ENCODE results near the gene ACBD6. TPM values are rescaled to one million over a fixed set of nuclear protein-coding genes. Genes with fewer than 3 reads are reported as not detected.

ACBD6 gene
- total RNA-seq, 1 experiment from 2014 or later = 63.7 TPM

GRCh38 chr1:180258935-180259334, 243.4 kb downstream of the ACBD6 start:
- ChIA-PET CTCF (no interaction called here), POLR2A (ENCODE audit: low non-redundant PET) (no interaction called here)
- no peaks in the 10 kb centered on the region for H3K36me3 ChIP-seq (ENCODE audit: insufficient read depth, low read length, poor library complexity, severe bottlenecking)
- DNase-seq (ENCODE audit: low spot score) = no peak
- no peaks in the 10 kb centered on the region for H3K9me3 ChIP-seq (ENCODE audit: low read depth, low read length, poor library complexity, severe bottlenecking)
- intact Hi-C loops (cut with micrococcal nuclease; ENCODE audit: unreplicated experiment) = no loop called here
- H3K4me3 ChIP-seq (ENCODE audit: low read depth, low read length, poor library complexity, severe bottlenecking) = no peak overlapping the region
- BruUV-seq (replicated peaks) = no TSS peak
- no peak overlapping the region for H3K27ac ChIP-seq (ENCODE audit: low read depth, low read length, poor library complexity, severe bottlenecking)
- no peaks in the 10 kb centered on the region for H3K27me3 ChIP-seq (replicated peaks; ENCODE audit: insufficient read depth, low read depth, low read length, poor library complexity)
- no peak for TF ChIP-seq EZH2 (IDR thresholded peaks at IDR 0.05; ENCODE audit: borderline replicate concordance, low read depth, low read length, poor library complexity, severe bottlenecking)
- TF ChIP-seq CTCF (conservative IDR thresholded peaks at IDR 0.05; ENCODE audit: low read depth, low read length) = no peak
- H3K4me1 ChIP-seq (ENCODE audit: insufficient read depth, low read length, poor library complexity, severe bottlenecking) = no peaks in the 10 kb centered on the region

- Histone ChIP-seq H3K27me3 (replicated peaks; ENCODE audit: insufficient read depth, low read depth, low read length, poor library complexity) (no peaks in the 10 kb centered on the region), H3K4me3 (ENCODE audit: low read depth, low read length, poor library complexity, severe bottlenecking) (no peak overlapping the region), H3K9me3 (ENCODE audit: low read depth, low read length, poor library complexity, severe bottlenecking) (no peaks in the 10 kb centered on the region), H3K36me3 (ENCODE audit: insufficient read depth, low read length, poor library complexity, severe bottlenecking) (no peaks in the 10 kb centered on the region), H3K4me1 (ENCODE audit: insufficient read depth, low read length, poor library complexity, severe bottlenecking) (no peaks in the 10 kb centered on the region), H3K27ac (ENCODE audit: low read depth, low read length, poor library complexity, severe bottlenecking) (no peak overlapping the region)
- no peak for TF ChIP-seq EZH2 (IDR thresholded peaks at IDR 0.05; ENCODE audit: borderline replicate concordance, low read depth, low read length, poor library complexity, severe bottlenecking)
- no peak for TF ChIP-seq CTCF (conservative IDR thresholded peaks at IDR 0.05; ENCODE audit: low read depth, low read length)
- DNase-seq (ENCODE audit: low spot score) = no peak
- intact Hi-C loops (cut with micrococcal nuclease; ENCODE audit: unreplicated experiment) = no loop called here
- POLR2A ChIA-PET (ENCODE audit: low non-redundant PET) = no interaction called here
- no TSS peak for BruUV-seq (replicated peaks)
- CTCF ChIA-PET = no interaction called here
These were observed 244.1 kb downstream of the ACBD6 start for GRCh38 chr1:180258290-180258689.

GRCh38 chr1:180257486-180257885, 244.9 kb downstream of the ACBD6 start:
- ChIA-PET CTCF (no interaction called here), POLR2A (ENCODE audit: low non-redundant PET) (no interaction called here)
- no peaks in the 10 kb centered on the region for H3K9me3 ChIP-seq (ENCODE audit: low read depth, low read length, poor library complexity, severe bottlenecking)
- no peaks in the 10 kb centered on the region for H3K4me1 ChIP-seq (ENCODE audit: insufficient read depth, low read length, poor library complexity, severe bottlenecking)
- intact Hi-C loops (cut with micrococcal nuclease; ENCODE audit: unreplicated experiment) = no loop called here
- H3K27ac ChIP-seq (ENCODE audit: low read depth, low read length, poor library complexity, severe bottlenecking) = no peak overlapping the region
- TF ChIP-seq CTCF (conservative IDR thresholded peaks at IDR 0.05; ENCODE audit: low read depth, low read length) (no peak), EZH2 (IDR thresholded peaks at IDR 0.05; ENCODE audit: borderline replicate concordance, low read depth, low read length, poor library complexity, severe bottlenecking) (no peak)
- no TSS peak for BruUV-seq (replicated peaks)
- H3K4me3 ChIP-seq (ENCODE audit: low read depth, low read length, poor library complexity, severe bottlenecking) = no peak overlapping the region
- DNase-seq (ENCODE audit: low spot score) = no peak
- H3K27me3 ChIP-seq (replicated peaks; ENCODE audit: insufficient read depth, low read depth, low read length, poor library complexity) = no peaks in the 10 kb centered on the region
- no peaks in the 10 kb centered on the region for H3K36me3 ChIP-seq (ENCODE audit: insufficient read depth, low read length, poor library complexity, severe bottlenecking)
